DND-41 (cell line): ENCODE data around the gene VCY1B.
"Not testable (repeated sequence)": the region's sequence is repeated elsewhere in the genome, so short reads cannot be mapped to it uniquely, and the experiment has no call there.

Experiments
- CTCF ChIP-seq: IDR thresholded peaks from 2 replicates; pipeline ENCODE4 v1.5.1; 2012; ENCODE audit warnings: borderline replicate concordance, low read length, moderate library complexity, mild to moderate bottlenecking; ENCODE audit not compliant: poor library complexity, severe bottlenecking; ENCODE audit errors: extremely low read depth
- EZH2 ChIP-seq: IDR thresholded peaks from 3 replicates; pipeline ENCODE4 v1.6.1; 2012; ENCODE audit warnings: borderline replicate concordance, low read depth, mild to moderate bottlenecking, moderate library complexity, low read length, inconsistent platforms; ENCODE audit not compliant: severe bottlenecking

- TF ChIP-seq CTCF, EZH2: not testable (repeated sequence)
Observed at GRCh38 chrY:14055927-14056326, at the start of gene VCY1B.
